Left lung (tissue), 10 donors: ENCODE measurements around the gene BLACAT1. TPM values are rescaled to one million over a fixed set of nuclear protein-coding genes. Genes with fewer than 3 reads are reported as not detected.
"Not testable (repeated sequence)": the region's sequence is repeated elsewhere in the genome, so short reads cannot be mapped to it uniquely, and the experiment has no call there.

Source experiments
- ATAC-seq: fragments of 200-7000 bp; cut with Tn5 transposase; one replicate; pipeline ENCODE4 v1.9.1; 2020; ENCODE audit warnings: moderate library complexity
- DNase-seq, 4 donors: peaks; one replicate each; pipeline ENCODE4 v3.0.0-alpha.2; 2013 to 2020
- H3K27ac ChIP-seq, 2 donors: fragments of 200-600 bp; sonication (generic) in 1 of 2; one replicate each; pipeline versions ENCODE4 v1.5.0 to v1.8.0; 2020 to 2021
- H3K27me3 ChIP-seq, 2 donors: fragments of 200-600 bp; sonication (generic) in 1 of 2; one replicate each; pipeline versions ENCODE4 v1.5.0 to v1.8.0; 2020 to 2021
- H3K36me3 ChIP-seq, 2 donors: fragments of 200-600 bp; sonication (generic) in 1 of 2; one replicate each; pipeline versions ENCODE4 v1.5.0 to v1.8.0; 2020 to 2021
- H3K4me1 ChIP-seq, 2 donors: fragments of 200-600 bp; one replicate each; pipeline ENCODE4 v1.8.0; 2021
- H3K4me3 ChIP-seq, 2 donors: fragments of 200-600 bp; sonication (generic) in 1 of 2; one replicate each; pipeline versions ENCODE4 v1.5.0 to v1.8.0; 2020 to 2021; ENCODE audit warnings: mild to moderate bottlenecking in 1 of 2
- H3K9me3 ChIP-seq, 2 donors: fragments of 200-600 bp; sonication (generic) in 1 of 2; one replicate each; pipeline versions ENCODE4 v1.5.0 to v1.8.0; 2020 to 2021
- intact Hi-C, 2 donors: fragments of 100-400 bp; cut with DNase I; formaldehyde crosslinking; loops; one replicate each; pipeline versions ENCODE4 v1.11.2 to v1.14.2; 2022
- polyA plus RNA-seq, 6 donors: library from polyadenylated mRNA; unstranded; fragments of 120-200 nt; gene quantifications; one replicate each; pipeline ENCODE4 v1.2.1, GENCODE V29; 2013; ENCODE audit not compliant: insufficient read length in 6 of 6
- total RNA-seq, 2 donors: library from RNA; stranded (reverse); fragmentation: NEBNext Ultra II Directional; extraction: Animal tissue kit (Norgen Biotek cat#: 25700); gene quantifications; one replicate each; pipeline ENCODE4 v1.2.1, GENCODE V29; 2021
- TF ChIP-seq, protein P1 (sequence below), 2 donors: fragments of 200-600 bp; sonication (generic) in 1 of 2; IDR thresholded peaks; one replicate each; pipeline versions ENCODE4 v1.5.0 to v1.8.0; 2021; ENCODE audit warnings: antibody characterized with exemption in 2 of 2
- donor health status: DM: no; HTN: yes; CAD: no.
- donor health status: DM: no; HTN: no; CAD: no.

The BLACAT1 gene
- total and polyA plus RNA-seq, 8 donors: 0.55 to 6.5 (median 4.2) TPM

DNA sequence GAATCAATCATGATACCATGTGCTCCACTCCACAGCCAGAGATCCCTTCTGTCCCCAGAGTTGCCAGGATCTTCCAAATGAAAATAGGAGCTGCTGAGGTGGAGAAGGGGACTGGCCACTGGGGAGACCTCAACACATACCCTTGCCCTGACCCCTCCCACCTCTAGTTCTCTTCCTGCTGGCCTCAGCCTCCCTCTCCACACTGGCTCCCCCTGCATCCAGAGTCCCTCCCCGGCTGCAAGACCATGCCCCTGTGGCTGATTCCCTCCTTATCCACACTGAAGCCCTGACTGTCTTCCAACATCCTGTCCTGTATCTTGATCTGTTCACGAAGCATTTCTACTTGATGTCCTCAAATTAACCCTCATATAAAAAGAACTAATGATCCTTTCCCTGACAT lies 27.5 kb upstream of the BLACAT1 start:
- no peaks in the 10 kb centered on the region for H3K36me3 ChIP-seq
- TF ChIP-seq, protein P1, sequence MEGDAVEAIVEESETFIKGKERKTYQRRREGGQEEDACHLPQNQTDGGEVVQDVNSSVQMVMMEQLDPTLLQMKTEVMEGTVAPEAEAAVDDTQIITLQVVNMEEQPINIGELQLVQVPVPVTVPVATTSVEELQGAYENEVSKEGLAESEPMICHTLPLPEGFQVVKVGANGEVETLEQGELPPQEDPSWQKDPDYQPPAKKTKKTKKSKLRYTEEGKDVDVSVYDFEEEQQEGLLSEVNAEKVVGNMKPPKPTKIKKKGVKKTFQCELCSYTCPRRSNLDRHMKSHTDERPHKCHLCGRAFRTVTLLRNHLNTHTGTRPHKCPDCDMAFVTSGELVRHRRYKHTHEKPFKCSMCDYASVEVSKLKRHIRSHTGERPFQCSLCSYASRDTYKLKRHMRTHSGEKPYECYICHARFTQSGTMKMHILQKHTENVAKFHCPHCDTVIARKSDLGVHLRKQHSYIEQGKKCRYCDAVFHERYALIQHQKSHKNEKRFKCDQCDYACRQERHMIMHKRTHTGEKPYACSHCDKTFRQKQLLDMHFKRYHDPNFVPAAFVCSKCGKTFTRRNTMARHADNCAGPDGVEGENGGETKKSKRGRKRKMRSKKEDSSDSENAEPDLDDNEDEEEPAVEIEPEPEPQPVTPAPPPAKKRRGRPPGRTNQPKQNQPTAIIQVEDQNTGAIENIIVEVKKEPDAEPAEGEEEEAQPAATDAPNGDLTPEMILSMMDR (IDR thresholded peaks at IDR 0.05): no peak
- H3K4me1 ChIP-seq: no peaks in the 10 kb centered on the region
- no peak overlapping the region for H3K4me3 ChIP-seq
- peaks cover 0 to 61% of the 10 kb centered on the region in 2 donors for H3K27me3 ChIP-seq
- intact Hi-C loops: loop anchor here in 1 of 2 donors (10.0 kb wide), 1 partner anchor 129 kb away; the partner anchor contains the start of gene KLHDC8A
- H3K9me3 ChIP-seq: no peaks in the 10 kb centered on the region
- no peak for ATAC-seq
- DNase-seq: no peak
- H3K27ac ChIP-seq: no peak overlapping the region

DNA sequence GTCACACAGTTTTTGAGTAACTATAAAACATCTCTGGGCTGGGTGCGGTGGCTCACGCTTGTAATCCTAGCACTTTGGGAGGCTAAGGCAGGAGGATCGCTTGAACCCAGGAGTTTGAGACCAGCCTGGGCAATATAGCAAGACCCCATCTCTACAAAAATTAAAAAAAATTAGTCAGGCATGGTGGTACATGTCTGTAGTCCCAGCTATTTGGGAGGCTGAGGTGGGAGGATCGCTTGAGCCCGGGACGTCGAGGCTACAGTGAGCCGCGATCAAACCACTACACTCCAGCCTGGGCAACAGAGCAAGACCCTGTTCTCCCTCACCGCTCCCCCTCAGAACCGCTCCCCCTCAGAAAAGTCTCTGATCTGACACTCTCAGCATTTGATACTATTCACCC lies 26.7 kb upstream of the BLACAT1 start:
- not testable (repeated sequence) for H3K4me1 ChIP-seq

DNA sequence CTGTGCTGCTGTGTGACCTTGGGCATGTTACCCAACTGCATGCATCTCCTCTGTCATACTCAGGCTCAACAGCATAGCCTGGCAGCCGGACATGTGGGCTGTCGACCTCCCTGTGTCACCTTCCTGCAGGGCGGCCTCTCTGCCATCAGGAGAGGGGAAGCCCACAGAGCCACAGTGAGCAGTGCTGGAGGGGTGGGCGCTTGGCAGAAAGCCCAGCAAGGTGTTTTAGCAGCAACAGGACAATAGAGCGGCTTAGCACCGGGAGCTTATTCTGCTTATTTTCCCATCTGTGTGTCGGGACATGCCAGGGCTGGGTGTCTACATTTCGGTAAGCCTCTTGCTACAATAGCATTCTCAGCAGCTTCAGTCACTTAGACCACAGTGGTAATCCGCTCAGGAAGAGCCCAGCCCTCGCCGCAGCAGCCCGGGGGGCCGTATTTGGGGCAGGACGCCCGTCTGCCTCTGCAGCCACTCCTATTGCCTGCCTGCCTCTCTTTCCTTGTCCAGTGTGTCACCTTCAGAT lies 25.8 kb upstream of the BLACAT1 start:
- no peak for ATAC-seq
- H3K27me3 ChIP-seq: peaks cover 0 to 70% of the 10 kb centered on the region in 2 donors
- H3K9me3 ChIP-seq: no peaks in the 10 kb centered on the region
- intact Hi-C loops: loop anchor here in 1 of 2 donors (10.0 kb wide), 1 partner anchor 127 kb away; the partner anchor contains the start of gene KLHDC8A
- no peak overlapping the region for H3K27ac ChIP-seq
- no peaks in the 10 kb centered on the region for H3K4me1 ChIP-seq
- no peaks in the 10 kb centered on the region for H3K36me3 ChIP-seq
- no peak for DNase-seq
- TF ChIP-seq, protein P1 (IDR thresholded peaks at IDR 0.05): no peak
- H3K4me3 ChIP-seq: no peak overlapping the region

More for the DNA sequence above, 26.7 kb upstream of the BLACAT1 start:
- H3K27ac ChIP-seq, DNase-seq, H3K36me3 ChIP-seq, H3K4me3 ChIP-seq, ATAC-seq, H3K9me3 ChIP-seq: not testable (repeated sequence)
- H3K27me3 ChIP-seq: peaks cover 0 to 65% of the 10 kb centered on the region in 2 donors
- intact Hi-C loops: loop anchor here in 1 of 2 donors (10.0 kb wide), 1 partner anchor 128 kb away; the partner anchor contains the start of gene KLHDC8A

DNA sequence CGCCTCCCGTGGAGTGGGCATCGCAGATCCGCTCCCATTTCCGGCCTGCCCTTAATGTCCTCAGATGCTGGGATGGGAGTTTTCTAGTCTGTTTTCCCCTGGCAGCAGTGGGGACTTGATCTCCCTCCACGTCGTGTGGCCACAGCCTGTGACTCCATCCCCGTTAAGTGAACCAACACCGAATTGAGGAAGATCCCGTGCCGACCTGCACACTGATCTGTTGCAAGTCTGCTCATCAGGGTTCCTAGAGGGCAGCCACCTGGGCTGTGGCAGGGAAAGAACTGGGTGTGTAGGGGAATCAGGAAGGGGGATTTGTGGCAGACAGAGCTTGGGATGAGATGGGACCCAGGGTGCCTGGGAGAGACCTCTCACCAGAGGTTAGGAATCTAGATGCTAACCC lies 25.4 kb upstream of the BLACAT1 start:
- TF ChIP-seq, protein P1 (IDR thresholded peaks at IDR 0.05): no peak
- Histone ChIP-seq H3K27me3 (peaks cover 0 to 70% of the 10 kb centered on the region in 2 donors), H3K27ac (no peak overlapping the region), H3K36me3 (no peaks in the 10 kb centered on the region), H3K4me1 (no peaks in the 10 kb centered on the region), H3K9me3 (no peaks in the 10 kb centered on the region), H3K4me3 (no peak overlapping the region)
- ATAC-seq (no peak), DNase-seq (no peak)
- intact Hi-C loops: loop anchor here in 1 of 2 donors (10.0 kb wide), 1 partner anchor 126 kb away; the partner anchor contains the start of gene KLHDC8A

DNA sequence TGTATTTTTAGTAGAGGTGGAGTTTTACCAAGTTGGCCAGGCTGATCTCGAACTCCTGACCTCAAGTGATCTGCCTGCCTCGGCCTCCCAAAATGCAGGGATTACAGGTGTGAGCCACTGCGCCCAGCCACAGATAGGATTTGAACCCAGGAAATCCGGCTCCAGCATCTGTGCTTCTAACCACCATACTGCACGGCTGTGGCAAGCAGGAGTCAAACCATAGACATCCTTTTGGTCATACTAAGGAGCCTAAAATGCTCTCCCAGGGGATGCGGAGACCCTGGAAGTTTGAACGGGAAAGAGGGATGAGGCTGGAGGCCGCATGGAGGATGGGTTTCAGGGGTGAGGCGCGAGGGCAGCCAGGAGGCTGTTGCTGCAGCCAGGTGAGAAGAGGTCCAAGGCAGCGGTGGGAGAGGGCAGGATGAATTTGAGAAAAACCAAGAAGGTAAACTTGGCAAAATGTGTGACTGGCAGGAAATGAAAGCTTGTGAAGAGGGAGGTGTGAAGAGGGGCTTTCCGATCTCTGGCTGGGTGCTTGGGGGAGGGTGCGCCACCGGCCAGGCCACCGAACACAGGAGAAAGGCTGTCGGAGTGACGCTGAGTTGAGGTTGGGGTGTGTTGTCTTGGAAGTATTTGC lies 24.6 kb upstream of the BLACAT1 start:
- H3K4me1 ChIP-seq: no peaks in the 10 kb centered on the region
- H3K4me3 ChIP-seq: no peak overlapping the region
- peaks cover 0 to 6% of the 10 kb centered on the region in 2 donors for H3K9me3 ChIP-seq
- ATAC-seq (no peak), DNase-seq (no peak)
- H3K36me3 ChIP-seq: no peaks in the 10 kb centered on the region
- H3K27ac ChIP-seq: no peak overlapping the region
- peaks cover 0 to 63% of the 10 kb centered on the region in 2 donors for H3K27me3 ChIP-seq
- TF ChIP-seq, protein P1 (IDR thresholded peaks at IDR 0.05): no peak
- intact Hi-C loops: loop anchor here in 1 of 2 donors (10.0 kb wide), 1 partner anchor 126 kb away; the partner anchor contains the start of gene KLHDC8A

DNA sequence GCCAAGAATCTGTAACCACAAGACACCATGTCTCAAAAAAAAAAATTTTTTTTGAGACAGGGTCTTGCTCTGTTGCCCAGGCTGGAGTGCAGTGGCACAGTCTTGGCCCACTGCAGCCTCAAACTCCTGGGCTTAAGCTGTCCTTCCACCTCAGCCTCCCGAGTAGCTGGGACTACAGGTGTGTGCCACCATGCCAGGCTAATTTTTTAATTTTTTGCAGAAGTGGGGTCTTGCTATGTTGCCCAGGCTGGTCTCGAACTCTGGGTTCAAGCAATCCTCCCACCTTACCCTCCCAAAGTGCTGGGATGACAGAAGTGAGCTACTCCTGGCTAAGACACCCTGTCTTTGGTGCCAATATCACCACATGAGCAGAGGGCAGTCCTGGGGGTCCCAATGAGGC lies 23.1 kb upstream of the BLACAT1 start:
- ATAC-seq, H3K4me3 ChIP-seq, H3K27ac ChIP-seq, H3K4me1 ChIP-seq, H3K36me3 ChIP-seq, DNase-seq, intact Hi-C loops: not testable (repeated sequence)
- Histone ChIP-seq H3K9me3 (peaks cover 0 to 16% of the 10 kb centered on the region in 2 donors), H3K27me3 (peaks cover 0 to 64% of the 10 kb centered on the region in 2 donors)
